Endothelial cell of umbilical vein (primary cell): Measurements from ENCODE around the gene STRA6. TPM values are rescaled to one million over a fixed set of nuclear protein-coding genes. Genes with fewer than 3 reads are reported as not detected.

ENCODE experiments used
- BruUV-seq: library from RNA; stranded (reverse); fragments of 400-500 nt; replicated peaks from 2 replicates; lab custom pipeline; 2021; lab: Mats Ljungman, UMichigan
- CTCF ChIA-PET: fragments of 300-600, 350-600 bp; sonication (Branson Sonifier 250); formaldehyde crosslinking; loops from one replicate; lab custom pipeline; 2021; ENCODE audit warnings: antibody characterized with exemption, inconsistent platforms; lab: Charles Lee
- POLR2A ChIA-PET: fragments of 300-600, 350-600 bp; sonication (Branson Sonifier 250); formaldehyde crosslinking; loops from one replicate; lab custom pipeline; 2021; ENCODE audit warnings: antibody characterized with exemption, inconsistent platforms; lab: Charles Lee
- DNase-seq: peaks from one replicate; pipeline ENCODE4 v3.0.0-alpha.2; 2011; ENCODE audit warnings: low read depth, low spot score
- FAIRE-seq: peaks from 2 replicates; lab custom pipeline; 2011; peaks lifted over from hg19 to GRCh38; lab: Jason Lieb, UNC
- H2AFZ ChIP-seq: 2 replicates; pipeline ENCODE4 v1.6.0; 2012; ENCODE audit warnings: low read depth, low read length, control low read depth, inconsistent platforms
- H3K27ac ChIP-seq: 2 replicates; pipeline ENCODE4 v1.5.1; 2011; ENCODE audit warnings: low read depth, mild to moderate bottlenecking, control low read depth, low read length, moderate library complexity; ENCODE audit not compliant: insufficient read depth
- H3K27me3 ChIP-seq, 2 experiments: 2 replicates each; pipeline versions ENCODE4 v1.6.0 to v1.6.1; 2011; ENCODE audit warnings: low read length in 2 of 2, mixed read lengths in 1 of 2; ENCODE audit not compliant: control insufficient read depth in 2 of 2, insufficient read depth in 2 of 2
- H3K36me3 ChIP-seq, 2 experiments: 2 replicates in 1 of 2; 3 replicates in 1 of 2; pipeline ENCODE4 v1.5.1; 2011; ENCODE audit warnings: low read length in 2 of 2, mild to moderate bottlenecking in 1 of 2, moderate library complexity in 1 of 2; ENCODE audit not compliant: control insufficient read depth in 2 of 2, insufficient read depth in 2 of 2; ENCODE audit errors: extremely low read depth in 1 of 2
- H3K4me1 ChIP-seq: 3 replicates; pipeline ENCODE4 v1.5.1; 2011; ENCODE audit warnings: mild to moderate bottlenecking, low read length; ENCODE audit not compliant: control insufficient read depth, insufficient read depth; ENCODE audit errors: extremely low read depth
- H3K4me2 ChIP-seq: 2 replicates; pipeline ENCODE4 v1.6.1; 2011; ENCODE audit warnings: low read length, control low read depth, mixed read lengths; ENCODE audit not compliant: insufficient read depth
- H3K4me3 ChIP-seq, 3 experiments: fragments of 200-600 bp in 1 of 3; sonication (generic), shearing (Covaris generic) in 1 of 3; replicated peaks in 1 of 3; 2 replicates each; pipeline ENCODE4 v1.5.1; 2011 to 2016; ENCODE audit warnings: control low read depth in 3 of 3, low read length in 3 of 3, mild to moderate bottlenecking in 2 of 3, inconsistent platforms in 1 of 3, low read depth in 1 of 3, moderate library complexity in 1 of 3; ENCODE audit not compliant: insufficient read depth in 1 of 3
- H3K79me2 ChIP-seq: 2 replicates; pipeline ENCODE4 v1.6.0; 2012; ENCODE audit warnings: low read length, inconsistent platforms; ENCODE audit not compliant: control insufficient read depth, insufficient read depth
- H3K9ac ChIP-seq: replicated peaks from 2 replicates; pipeline ENCODE3; 2011; ENCODE audit warnings: low read length, control low read depth; ENCODE audit not compliant: insufficient read depth; ENCODE audit errors: extremely low read depth
- H3K9me1 ChIP-seq: replicated peaks from 3 replicates; pipeline ENCODE4 v1.6.0; 2011; ENCODE audit warnings: mild to moderate bottlenecking, low read length; ENCODE audit not compliant: control insufficient read depth, insufficient read depth; ENCODE audit errors: extremely low read depth
- H3K9me3 ChIP-seq: replicated peaks from 2 replicates; pipeline ENCODE4 v1.5.1; 2012; ENCODE audit warnings: low read length, inconsistent platforms; ENCODE audit not compliant: control insufficient read depth, insufficient read depth
- H4K20me1 ChIP-seq: replicated peaks from 2 replicates; pipeline ENCODE3; 2011; ENCODE audit warnings: mild to moderate bottlenecking, low read length; ENCODE audit not compliant: control insufficient read depth, insufficient read depth; ENCODE audit errors: extremely low read depth
- CTCF ChIP-seq, 2 donors: IDR thresholded peaks; 1 replicate in 1 of 2; 2 replicates in 1 of 2; pipeline ENCODE4 v1.5.1; 2011; ENCODE audit warnings: low read length in 2 of 2, mild to moderate bottlenecking in 2 of 2, moderate library complexity in 2 of 2, control low read depth in 1 of 2, inconsistent platforms in 1 of 2, low read depth in 1 of 2; ENCODE audit not compliant: insufficient read depth in 1 of 2; ENCODE audit errors: extremely low read depth in 1 of 2
- EZH2 ChIP-seq: IDR thresholded peaks from 2 replicates; pipeline ENCODE4 v1.6.1; 2012; ENCODE audit warnings: borderline replicate concordance, low read depth, mild to moderate bottlenecking, moderate library complexity, low read length, inconsistent platforms; ENCODE audit not compliant: severe bottlenecking
- MYC ChIP-seq: IDR thresholded peaks from one replicate; pipeline ENCODE4 v1.6.1; 2011; ENCODE audit warnings: mild to moderate bottlenecking, low read depth, low read length
- POLR2AphosphoS5 ChIP-seq: IDR thresholded peaks from 2 replicates; pipeline ENCODE4 v1.6.1; 2012; ENCODE audit warnings: low read depth, mild to moderate bottlenecking, control low read depth, low read length, moderate library complexity; ENCODE audit not compliant: insufficient read depth
- dilution Hi-C: fragments of 300-500 bp; cut with MboI; formaldehyde crosslinking; loops from one replicate; pipeline ENCODE4 v1.15.0; 2019; ENCODE audit warnings: low sequenced_read_pairs; ENCODE audit not compliant: extremely low pct_ligation_motif_present
- intact Hi-C: fragments of 100-400 bp; cut with micrococcal nuclease; formaldehyde crosslinking; loops from one replicate; pipeline ENCODE4 v1.10.0; 2022
- polyA plus RNA-seq, 4 experiments: library from polyadenylated mRNA; depleted of rRNA in 3 of 4; stranded (reverse) in 3 of 4; unstranded in 1 of 4; fragments of >200 nt; gene quantifications; 2 replicates each; pipeline versions ENCODE4 v1.2.1 to v1.2.3, GENCODE V29; 2011 to 2012; ENCODE audit warnings: missing spikeins in 1 of 4
- total RNA-seq: library from RNA; stranded (reverse); gene quantifications from 2 replicates; pipeline ENCODE4 v1.2.3, GENCODE V29; 2021

The STRA6 gene
- total and polyA plus RNA-seq, 2 donors (not counting 3 experiments of a cell fraction or from before 2014, with no cell fraction given), result not detected

GRCh38 chr15:74240002-74240568, 37.5 kb upstream of the STRA6 start:
- DNase-seq (peak; percentile 92), FAIRE-seq (peak; percentile 95)
- Histone ChIP-seq H3K4me1 (peaks cover 11% of the 10 kb centered on the region), H3K27me3 (no peaks in the 10 kb centered on the region), H3K27ac (peak overlapping the region; percentile 13), H2AFZ (peak overlapping the region; percentile 45), H3K9me3 (no peaks in the 10 kb centered on the region), H3K36me3 (no peaks in the 10 kb centered on the region), H3K9ac (no peak overlapping the region), H3K4me3 (no peak overlapping the region), H3K9me1 (no peaks in the 10 kb centered on the region), H3K79me2 (no peaks in the 10 kb centered on the region), H3K4me2 (no peak overlapping the region), H4K20me1 (no peaks in the 10 kb centered on the region)
- intact Hi-C loops (loop anchor here (1.0 to 5.0 kb wide), 3 partner anchors 63 to 82 kb away; no protein-coding TSS in a partner anchor), dilution Hi-C loops (no loop called here)
- CTCF ChIA-PET, result interaction anchor here (0.8 to 3.6 kb wide), 15 partner anchors 10 to 267 kb away, joined by 3 to 30 read pairs (median 4); no protein-coding TSS in a partner anchor
- BruUV-seq, result no TSS peak
- no peak for TF ChIP-seq MYC
- no peak for TF ChIP-seq EZH2
- TF ChIP-seq CTCF (IDR thresholded peaks at IDR 0.05; ENCODE audit: extremely low read depth in 1 of 2, insufficient read depth in 1 of 2, low read depth in 1 of 2, low read length in 2 of 2), result peak; percentile 65 to 80
- peak; percentile 62 for TF ChIP-seq POLR2AphosphoS5
- POLR2A ChIA-PET, result no interaction called here
